Fibroblast of peridontal ligament (primary cell): ENCODE results near the gene DOCK4.
"Not testable (repeated sequence)": the region's sequence is repeated elsewhere in the genome, so short reads cannot be mapped to it uniquely, and the experiment has no call there.

Experiments
- DNase-seq: peaks from one replicate; pipeline ENCODE4 v3.0.0-alpha.2; 2010; ENCODE audit errors: extremely low read depth

DOCK4 gene

GRCh38 chr7:111910656-111911055 lies 295.5 kb downstream of the DOCK4 start:
- no peak for DNase-seq

GRCh38 chr7:111908673-111909072 lies 297.5 kb downstream of the DOCK4 start:
- DNase-seq = not testable (repeated sequence)

GRCh38 chr7:111903797-111904196 lies 302.4 kb downstream of the DOCK4 start:
- DNase-seq = no peak

GRCh38 chr7:111903016-111903415 lies 303.2 kb downstream of the DOCK4 start:
- no peak for DNase-seq

- no peak for DNase-seq
Measured at GRCh38 chr7:111900283-111900682, 305.9 kb downstream of the DOCK4 start.

GRCh38 chr7:111895049-111895448 lies 311.1 kb downstream of the DOCK4 start:
- DNase-seq = no peak

GRCh38 chr7:111894518-111894917 lies 311.7 kb downstream of the DOCK4 start:
- no peak for DNase-seq

- no peak for DNase-seq
Measured at GRCh38 chr7:111893190-111893589, 313.0 kb downstream of the DOCK4 start.

GRCh38 chr7:111892588-111892987 lies 313.6 kb downstream of the DOCK4 start:
- no peak for DNase-seq

- DNase-seq = no peak
Measured at GRCh38 chr7:111887734-111888133, 318.5 kb downstream of the DOCK4 start.

GRCh38 chr7:111886233-111886632 lies 320.0 kb downstream of the DOCK4 start:
- no peak for DNase-seq

- DNase-seq = no peak
Measured at GRCh38 chr7:111883241-111883640, 323.0 kb downstream of the DOCK4 start.

GRCh38 chr7:111878785-111879184 lies 327.4 kb downstream of the DOCK4 start:
- no peak for DNase-seq

- no peak for DNase-seq
Measured at GRCh38 chr7:111877931-111878330, 328.3 kb downstream of the DOCK4 start.

- DNase-seq = peak; percentile 54
Measured at GRCh38 chr7:111873963-111874690, 332.1 kb downstream of the DOCK4 start.

GRCh38 chr7:111873326-111873646 lies 332.9 kb downstream of the DOCK4 start:
- DNase-seq = no peak

GRCh38 chr7:111872450-111873325 lies 333.5 kb downstream of the DOCK4 start:
- no peak for DNase-seq

GRCh38 chr7:111871283-111871682 lies 334.9 kb downstream of the DOCK4 start:
- DNase-seq = no peak

- DNase-seq = no peak
Measured at GRCh38 chr7:111869280-111869679, 336.9 kb downstream of the DOCK4 start.

- DNase-seq = no peak
Measured at GRCh38 chr7:111867348-111867931, 338.8 kb downstream of the DOCK4 start.

- no peak for DNase-seq
Measured at GRCh38 chr7:111866787-111867186, 339.4 kb downstream of the DOCK4 start.

- DNase-seq = no peak
Measured at GRCh38 chr7:111865430-111865829, 340.8 kb downstream of the DOCK4 start.
